Ovary (tissue), 3 donors: ENCODE results near the gene ZNF529.

Experiments used
- EP300 ChIP-seq: sonication (generic); formaldehyde crosslinking; IDR thresholded peaks from one replicate; pipeline ENCODE4 v1.6.1; 2017; ENCODE audit warnings: antibody characterized with exemption
- POLR2A ChIP-seq: fragments of 450-650 bp; IDR thresholded peaks from one replicate; pipeline ENCODE4 v1.6.1; 2017; ENCODE audit warnings: antibody characterized with exemption, mild to moderate bottlenecking, moderate library complexity
- TF ChIP-seq, protein P1 (sequence below), 3 donors: fragments of 450-650 bp in 2 of 3; fragments of 200-600 bp in 1 of 3; IDR thresholded peaks; one replicate each; pipeline versions ENCODE4 v1.5.1 to v1.8.0; 2016 to 2022; ENCODE audit warnings: antibody characterized with exemption in 3 of 3, mild to moderate bottlenecking in 1 of 3
- donor health status: DM: no; HTN: no; CAD: no.

DNA sequence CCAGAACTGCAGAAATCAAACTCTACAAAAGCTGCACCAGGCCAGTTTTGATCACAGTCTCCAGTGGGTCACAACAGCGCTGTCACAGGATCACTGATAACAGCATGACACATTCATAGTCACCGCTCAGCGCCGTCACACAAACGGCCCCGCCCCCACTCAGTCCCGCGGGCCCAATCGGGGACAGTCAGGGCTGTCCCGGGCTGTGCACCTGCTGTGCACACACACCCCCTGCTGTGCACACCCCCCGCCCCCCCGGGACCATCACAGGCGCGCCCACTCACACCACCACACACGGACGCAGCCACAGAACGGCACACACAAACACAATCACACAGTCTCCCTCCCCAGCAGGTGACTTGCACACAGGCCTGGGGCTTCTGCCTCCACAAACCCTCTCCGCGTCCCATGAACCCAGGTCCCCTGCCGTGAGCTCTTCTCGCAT lies 31.6 kb upstream of the ZNF529 start:
- TF ChIP-seq, protein P1, sequence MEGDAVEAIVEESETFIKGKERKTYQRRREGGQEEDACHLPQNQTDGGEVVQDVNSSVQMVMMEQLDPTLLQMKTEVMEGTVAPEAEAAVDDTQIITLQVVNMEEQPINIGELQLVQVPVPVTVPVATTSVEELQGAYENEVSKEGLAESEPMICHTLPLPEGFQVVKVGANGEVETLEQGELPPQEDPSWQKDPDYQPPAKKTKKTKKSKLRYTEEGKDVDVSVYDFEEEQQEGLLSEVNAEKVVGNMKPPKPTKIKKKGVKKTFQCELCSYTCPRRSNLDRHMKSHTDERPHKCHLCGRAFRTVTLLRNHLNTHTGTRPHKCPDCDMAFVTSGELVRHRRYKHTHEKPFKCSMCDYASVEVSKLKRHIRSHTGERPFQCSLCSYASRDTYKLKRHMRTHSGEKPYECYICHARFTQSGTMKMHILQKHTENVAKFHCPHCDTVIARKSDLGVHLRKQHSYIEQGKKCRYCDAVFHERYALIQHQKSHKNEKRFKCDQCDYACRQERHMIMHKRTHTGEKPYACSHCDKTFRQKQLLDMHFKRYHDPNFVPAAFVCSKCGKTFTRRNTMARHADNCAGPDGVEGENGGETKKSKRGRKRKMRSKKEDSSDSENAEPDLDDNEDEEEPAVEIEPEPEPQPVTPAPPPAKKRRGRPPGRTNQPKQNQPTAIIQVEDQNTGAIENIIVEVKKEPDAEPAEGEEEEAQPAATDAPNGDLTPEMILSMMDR (IDR thresholded peaks at IDR 0.05) = no peak
- TF ChIP-seq POLR2A (no peak), EP300 (no peak)
